Femur (tissue), 1 donor: ENCODE data around the gene KRT85.
A peak's percentile ranks its signal among the peaks of the same experiment; 100 is the strongest.

Source experiments
- DNase-seq: peaks from one replicate; pipeline ENCODE4 v3.0.0-alpha.2; 2017

KRT85 gene

DNA sequence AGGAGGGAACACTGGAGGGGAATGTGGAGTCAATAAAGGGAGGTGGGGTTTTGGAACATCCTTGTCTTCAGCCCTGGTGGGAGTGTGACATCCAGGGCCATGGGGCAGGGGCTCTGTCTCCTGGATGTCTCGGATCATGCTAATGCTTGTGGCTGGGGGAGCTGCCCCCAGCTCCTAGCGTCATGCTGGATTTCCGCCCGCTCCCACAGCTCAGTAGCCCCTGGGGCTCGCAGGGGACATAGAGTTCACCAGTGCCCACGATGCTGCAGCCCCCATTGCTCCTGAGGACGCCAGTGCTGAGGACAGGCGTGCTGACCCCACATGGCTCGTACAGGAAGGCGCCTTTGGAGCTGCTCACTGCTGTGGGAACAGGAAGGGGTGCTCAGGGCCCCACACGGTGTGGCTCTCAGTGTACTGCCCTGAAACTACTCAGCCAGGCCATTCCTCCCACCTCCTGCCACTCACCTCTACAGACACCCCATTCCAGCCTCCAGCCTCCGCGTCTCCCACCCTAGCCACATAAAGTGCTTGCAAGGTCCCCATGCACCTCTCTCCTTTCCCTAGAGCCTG lies 27.6 kb upstream of the KRT85 start:
- no peak for DNase-seq

DNA sequence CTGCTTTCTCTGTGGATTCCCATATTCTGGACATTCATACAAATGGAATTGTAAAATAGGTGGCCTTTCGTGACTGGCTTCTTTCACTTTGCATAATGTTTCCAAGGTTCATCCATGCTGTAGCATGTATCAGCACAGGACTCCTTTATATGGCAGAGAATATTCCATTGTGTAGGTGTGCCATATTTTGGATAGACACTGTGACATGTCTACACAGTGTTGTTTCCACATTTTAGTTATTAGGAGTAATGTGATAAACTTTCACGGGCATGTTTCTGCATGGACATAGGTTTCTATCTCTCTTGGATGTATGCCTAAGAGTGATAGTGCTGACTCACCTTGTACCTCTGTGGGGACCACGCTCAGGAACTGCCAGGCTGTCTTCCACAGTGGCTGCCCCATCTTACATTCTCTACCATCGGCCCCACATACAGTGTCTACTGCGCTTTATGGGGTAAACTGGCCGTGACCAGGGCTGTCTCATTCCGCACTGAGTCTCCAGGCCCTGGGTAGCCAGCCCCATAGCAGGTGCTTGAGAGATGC lies 25.3 kb upstream of the KRT85 start:
- DNase-seq = no peak

DNA sequence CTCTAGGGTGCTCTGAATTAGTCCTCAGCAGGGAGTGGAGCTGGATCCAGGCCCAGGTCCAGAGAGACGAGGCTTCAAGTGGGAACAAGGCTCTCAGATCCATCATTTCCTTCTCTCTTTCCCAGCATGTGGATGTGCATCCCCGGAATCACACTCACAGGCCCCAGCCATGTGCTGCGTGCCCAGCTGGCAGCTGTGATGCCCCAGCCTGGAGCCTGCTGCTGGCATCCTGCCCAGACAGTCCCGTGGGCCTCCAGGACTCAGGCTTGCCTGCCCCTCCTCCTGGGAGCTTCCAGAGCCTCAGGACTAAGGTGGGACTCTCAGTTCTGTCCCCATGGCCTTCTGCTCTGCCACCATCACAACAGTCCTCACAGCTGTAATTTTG lies 24.3 kb upstream of the KRT85 start:
- DNase-seq = peak; percentile 52

DNA sequence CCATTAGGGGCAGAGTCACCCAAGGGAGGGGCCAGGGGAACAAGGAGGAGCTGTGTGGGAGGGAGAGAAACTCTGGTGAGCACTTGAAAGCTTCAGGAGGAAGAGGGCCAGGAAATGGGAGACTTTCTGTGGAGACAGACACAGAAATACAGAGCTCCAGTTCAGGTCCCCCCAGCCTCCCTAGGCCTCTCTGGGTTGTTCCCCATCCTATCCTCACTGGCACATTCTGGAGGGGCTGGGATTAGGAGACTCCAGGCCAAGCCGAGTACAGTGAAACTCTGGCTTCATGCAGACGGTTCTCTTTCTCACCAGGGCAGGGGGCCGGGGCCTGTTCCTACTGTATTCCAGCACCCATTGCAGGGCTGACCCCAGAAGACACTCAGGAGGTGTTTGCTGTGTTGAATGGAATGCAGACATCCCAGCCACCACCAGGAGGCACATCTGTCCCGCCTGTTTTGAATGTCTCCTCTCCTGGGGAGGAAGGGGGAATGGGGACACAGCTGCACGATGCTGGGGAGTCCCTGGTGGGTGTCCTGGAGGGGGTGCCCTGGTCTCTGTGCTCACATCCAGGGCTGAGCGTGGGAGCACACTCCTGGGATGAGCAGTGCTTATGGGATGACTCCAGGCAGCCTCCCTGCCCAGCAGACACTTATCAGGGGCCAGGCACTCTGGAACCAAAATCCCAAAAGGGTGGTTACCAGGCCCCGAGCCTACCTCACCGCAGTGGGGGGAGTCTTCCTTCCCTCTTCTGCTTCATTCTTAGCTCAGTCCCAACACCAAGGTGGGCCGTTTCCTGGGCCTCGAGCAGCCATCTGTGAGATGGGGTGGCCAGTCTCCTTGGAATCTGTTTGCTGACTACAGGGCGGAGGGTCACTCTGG lies 23.7 kb upstream of the KRT85 start:
- DNase-seq = no peak

DNA sequence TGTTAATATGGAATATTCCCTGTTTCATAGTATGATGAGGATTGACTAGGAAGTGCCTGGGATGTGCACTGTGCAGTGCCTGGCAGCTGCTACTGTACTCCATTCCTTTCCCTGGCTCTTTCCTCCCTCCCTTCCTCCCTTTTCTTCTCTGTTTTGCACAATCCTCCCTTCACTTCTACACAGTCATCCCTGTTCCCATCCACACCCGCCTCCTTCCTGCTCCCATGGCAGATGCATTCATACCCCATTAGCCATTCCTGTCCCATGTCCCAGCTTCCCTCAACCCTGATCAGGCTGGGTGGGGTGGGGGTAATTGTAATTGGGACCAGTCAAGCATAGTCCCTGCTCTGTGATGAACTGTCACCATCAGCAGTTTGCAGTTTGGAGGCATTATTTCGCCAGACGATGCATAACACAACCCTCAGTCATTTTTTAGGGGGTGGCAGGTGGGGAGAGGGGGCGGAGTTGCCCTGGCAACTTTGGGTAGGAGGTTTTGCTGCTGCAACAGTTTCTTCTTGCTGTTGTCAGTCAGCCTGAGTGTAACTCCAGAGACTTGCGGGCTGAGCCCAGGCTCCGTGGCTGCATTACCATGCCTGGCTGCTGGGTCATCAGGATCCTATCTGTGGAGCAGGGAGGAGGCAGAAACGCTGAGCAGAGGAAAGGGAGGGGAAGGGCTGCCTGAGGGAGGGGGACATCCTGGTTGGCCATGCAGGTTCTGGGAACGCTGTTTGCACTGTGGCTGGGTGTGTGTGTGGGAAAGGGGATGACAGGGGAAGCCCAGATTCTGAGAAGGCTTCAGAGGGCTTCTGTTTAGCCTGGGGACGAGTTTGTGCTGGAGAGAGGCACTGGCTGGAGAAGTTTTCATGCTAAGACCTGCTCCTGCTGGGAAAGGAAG lies 22.3 kb upstream of the KRT85 start:
- DNase-seq = no peak

DNA sequence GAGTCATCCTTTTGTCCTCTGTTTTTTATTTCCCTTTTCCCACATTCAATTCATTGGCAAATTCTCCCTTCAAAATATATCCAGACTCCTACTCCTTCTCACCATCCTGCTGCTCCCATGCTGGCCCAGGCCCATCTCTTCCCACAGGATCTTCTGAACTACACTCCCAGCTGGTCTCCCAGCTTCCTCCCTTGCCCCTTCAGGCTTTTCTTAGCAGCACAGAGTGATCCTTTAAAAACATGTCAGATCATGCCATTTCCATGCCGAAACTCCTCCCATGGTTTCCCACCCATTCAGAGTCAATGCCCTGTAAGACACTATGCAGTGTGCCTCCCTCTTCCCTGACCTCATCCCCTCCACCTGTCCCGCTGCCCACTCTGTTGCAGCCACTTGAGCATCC lies 20.6 kb upstream of the KRT85 start:
- DNase-seq = no peak

DNA sequence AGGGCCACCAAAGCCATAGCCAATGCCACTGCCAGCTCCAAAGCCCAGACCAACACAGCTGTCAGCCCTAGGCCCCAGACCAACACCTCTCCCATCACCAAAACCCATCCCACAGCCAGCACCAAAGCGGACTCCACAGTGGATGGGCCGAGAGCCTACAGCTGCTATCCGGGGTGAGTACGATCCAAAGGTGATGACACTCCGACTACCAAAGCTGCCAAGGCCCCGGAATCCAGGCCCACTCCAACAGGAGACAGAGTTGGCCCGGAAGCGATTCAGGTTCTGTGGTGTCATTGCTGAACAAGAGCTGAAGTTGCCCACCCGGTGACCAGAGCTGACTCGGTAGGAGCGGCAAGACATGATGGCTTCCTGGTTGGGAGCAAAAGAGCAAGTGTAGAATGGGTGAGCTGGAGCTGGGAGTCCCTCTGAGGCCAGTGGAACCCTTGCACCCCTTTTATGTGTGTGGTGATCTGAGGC lies 18.0 kb upstream of the KRT85 start, which contains the start of gene KRT84:
TSS of gene KRT84 (minus strand) at position 427 of the 477 bp plus-strand sequence. CDS start at position 360, 67 bp downstream.
- no peak for DNase-seq

DNA sequence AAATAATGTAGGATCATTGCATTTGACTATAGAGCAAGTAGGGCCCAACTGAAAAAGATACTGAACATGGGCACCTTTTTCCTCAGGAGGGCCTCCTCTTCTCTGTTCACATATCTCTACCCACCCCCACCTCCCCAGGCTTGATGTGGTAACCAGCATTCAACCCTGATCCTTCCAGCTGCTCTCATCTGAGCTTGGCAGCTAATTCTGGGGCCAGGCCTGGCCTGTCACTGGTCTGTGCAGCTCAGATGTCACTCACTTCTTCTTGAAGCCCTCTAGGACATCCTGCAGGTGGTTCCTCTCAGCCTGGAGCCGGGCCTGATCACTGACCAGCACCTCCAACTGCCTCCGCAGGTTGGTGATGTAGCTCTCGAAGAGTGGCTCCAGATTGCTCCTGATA lies 16.1 kb upstream of the KRT85 start:
- no peak for DNase-seq

DNA sequence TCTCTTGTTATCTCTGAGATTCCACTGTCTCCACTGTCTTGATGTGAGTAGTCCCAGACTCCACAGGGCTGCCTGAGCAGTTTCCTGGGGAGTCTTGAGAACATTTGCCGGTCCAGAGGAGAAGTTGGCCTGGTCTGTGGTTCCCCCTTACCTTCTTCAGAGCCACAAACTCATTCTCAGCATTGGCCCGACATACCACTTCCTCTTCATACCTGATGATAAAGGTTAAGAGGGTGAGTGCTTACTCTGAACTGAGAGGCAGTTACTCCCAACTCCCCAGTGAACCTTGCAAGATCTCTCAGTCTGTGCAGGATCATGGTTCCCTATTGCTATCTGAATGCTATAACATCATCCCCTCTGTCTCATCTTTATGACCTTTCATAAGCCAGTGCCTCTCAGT lies 15.6 kb upstream of the KRT85 start:
- DNase-seq = no peak

DNA sequence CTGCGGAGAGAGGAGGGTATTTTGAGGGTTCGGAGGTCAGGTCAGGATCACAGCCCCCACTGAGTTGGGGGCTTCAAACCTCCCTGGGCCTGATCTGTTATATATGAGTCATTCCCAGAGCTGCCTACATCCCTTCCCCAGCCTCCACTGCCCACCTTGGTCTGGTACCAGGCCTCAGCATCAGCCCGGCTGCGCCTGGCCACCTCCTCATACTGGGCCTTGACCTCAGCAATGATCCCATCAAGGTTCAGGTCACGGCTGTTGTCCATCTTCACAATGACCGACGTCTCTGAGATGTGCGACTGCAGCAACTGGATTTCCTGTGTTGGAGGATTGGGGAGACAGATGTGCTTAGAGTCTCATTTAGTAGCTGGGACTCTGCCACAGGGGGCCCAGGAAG lies 13.9 kb upstream of the KRT85 start:
- DNase-seq = no peak

DNA sequence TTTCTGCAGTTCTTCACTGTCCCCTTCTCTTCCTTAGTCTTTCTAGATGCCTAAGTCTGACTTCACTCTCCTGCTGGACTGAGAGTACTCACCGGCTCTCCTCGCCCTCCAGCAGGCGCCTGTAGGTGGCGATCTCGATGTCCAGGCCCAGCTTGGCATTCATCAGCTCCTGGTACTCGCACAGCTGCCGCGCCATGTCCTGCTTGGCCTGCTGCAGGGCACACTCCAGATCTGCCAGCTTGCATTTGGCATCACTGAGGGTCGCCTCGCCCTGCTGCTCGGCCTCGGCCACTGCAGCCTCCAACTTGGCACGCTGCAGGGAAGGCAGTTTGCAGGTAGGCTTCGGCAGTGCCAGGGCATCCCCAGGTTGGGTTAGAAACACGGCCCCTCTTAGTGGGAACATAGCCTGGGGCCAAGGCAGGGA lies 13.0 kb upstream of the KRT85 start:
- no peak for DNase-seq

DNA sequence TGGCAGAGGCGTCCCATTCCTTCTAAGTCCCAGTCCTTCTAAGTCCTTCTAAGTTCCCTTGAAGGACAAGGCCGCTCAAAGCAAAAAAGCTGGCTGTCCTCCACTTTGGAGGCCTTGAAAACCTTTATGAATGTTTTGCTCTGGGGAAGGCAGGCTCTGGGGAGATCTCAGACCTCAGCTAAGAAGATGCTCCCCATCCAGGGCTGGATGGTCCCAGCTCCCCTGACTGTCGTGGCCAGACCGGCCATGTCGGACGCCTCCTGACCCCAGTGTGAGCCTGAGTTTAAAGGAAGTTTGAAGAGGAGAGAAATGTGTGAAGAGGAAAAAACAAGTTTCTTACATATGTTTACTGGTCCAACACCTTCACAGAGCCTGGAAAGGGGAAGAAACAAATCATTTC lies 12.3 kb upstream of the KRT85 start:
- DNase-seq = no peak

DNA sequence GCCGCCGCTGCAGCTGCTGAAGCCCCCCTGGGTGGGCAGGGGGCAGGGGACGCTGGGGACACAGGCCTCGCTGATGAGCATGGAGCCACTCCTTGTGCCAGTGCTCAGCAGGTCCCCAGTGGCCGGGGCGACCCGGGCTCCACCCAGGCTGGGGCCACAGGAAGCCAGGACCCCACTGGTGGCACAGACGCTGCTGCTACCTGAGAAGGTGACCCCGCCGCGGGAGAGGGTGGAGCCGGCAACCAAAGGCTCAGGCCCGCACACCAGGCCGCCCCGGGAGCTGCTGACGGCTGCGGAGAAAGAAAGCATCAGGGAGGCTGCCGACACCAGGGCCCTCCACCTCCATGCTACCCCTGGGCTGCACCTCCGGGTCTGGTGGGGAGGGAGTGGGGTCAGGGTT lies 10.8 kb upstream of the KRT85 start:
- no peak for DNase-seq

DNA sequence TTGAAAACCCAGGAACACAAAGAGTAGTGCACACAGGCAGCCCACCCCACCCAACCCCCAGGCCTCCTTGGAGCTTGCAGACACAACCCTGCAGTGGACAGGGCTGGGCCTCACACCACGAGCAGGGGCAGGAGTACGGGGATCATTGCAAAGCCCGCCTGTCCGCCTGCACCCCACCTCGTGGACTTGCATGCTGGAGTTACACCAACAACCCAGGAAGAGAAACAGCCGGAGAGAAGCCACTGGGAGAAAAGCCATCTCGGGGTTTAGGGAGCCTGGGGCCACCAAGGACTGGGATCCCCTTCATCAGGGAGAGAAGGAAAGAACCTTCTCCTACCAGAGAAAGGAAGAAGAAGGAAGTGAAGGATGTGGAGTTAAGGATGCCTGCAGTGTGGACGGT lies 10.0 kb upstream of the KRT85 start:
- DNase-seq = no peak

DNA sequence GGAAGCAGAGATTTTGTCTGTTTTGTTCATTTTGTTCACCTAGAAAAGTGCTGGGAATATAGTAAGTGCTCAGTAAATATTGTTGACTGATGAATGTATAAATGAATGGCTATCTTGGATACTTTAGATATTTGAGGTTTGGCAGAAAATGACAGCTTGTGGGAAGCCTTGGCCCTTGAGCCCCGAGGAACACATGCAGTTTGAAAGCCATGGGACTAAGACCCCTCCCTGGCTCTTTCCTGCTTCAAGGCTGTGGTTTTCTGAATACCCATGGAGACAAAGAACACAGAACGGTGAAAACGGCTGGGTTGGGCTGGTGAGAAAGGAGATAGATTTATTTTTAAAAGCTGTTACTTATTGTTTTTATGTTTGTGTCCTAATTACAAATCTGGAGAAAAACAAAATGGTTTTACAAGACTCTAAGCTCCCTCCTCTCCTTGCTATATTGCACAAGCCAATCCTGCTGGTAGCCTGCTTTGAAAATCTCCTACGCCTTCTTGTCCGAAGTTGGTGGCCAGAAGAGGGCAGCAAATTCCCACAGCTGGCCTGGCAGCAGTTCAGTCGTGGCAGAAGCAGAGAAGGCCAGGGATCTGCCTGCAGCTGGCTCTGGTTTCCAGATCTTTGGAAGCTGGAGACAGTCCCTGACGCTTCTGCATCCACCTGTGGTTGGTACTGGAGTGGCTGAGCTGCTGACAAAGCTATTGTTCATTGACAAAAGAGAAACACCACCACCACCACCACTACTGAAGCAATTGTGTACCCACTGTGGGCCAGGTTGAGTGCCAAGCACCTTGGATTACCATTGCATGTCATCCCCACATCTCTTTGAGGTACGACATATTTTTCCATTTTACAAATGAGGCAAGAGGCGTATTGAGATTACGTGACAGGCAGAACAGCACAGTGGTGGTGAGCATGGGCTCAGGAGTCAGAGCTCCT lies 5.2 kb upstream of the KRT85 start:
- DNase-seq = peak; percentile 90

DNA sequence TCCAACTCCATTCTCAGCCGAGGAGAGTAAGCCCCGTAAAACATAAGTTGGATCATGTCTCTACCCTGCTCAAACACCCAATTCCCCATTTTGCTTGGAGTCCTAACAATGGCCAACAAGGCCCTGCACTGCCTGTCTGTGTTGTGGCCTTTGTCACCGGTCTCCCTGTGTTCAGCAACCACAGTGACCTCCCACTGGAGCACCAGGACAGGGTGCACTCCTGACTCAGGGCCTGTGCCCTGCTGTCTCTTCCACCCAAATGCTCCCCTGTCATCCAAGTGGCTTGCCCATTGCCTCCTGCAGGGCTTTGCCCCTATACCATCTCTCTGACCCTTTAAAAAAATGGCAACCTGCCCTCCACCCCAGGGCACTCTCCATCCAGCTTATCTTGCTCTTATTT lies 4.4 kb upstream of the KRT85 start:
- no peak for DNase-seq

DNA sequence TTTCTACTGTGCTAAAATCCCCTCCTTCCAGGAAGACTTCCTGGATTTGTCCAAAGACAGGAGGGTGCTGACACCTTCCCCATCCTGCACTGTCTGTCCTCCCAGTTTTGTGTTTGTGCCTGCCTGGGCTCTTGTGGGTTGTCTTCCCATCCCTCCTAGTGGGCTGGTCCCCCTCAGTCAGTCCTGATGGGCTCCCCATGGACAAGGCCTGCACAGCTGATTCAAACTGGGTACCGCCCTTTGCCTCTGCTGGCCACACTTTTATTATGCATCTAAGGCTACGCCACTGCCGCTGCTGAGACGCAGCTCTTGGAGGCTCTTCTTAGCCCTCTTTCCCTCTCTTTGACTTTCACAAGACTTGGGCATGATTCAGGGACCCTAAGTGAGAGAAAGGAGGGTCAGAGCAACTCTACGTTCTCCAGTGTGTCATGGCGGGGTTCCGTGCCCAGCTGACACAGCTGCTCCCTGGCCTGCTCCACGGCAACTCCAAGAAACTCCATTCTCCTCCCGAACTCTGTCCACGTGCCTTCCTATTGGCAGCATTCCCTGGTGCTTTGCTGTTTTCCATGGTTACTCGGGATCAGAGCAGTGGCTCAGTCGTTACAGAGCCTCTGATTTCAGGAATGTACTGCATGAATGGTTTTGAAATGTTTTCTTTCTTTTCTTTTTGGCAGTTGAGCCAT lies 3.8 kb upstream of the KRT85 start:
- DNase-seq = peak; percentile 87

DNA sequence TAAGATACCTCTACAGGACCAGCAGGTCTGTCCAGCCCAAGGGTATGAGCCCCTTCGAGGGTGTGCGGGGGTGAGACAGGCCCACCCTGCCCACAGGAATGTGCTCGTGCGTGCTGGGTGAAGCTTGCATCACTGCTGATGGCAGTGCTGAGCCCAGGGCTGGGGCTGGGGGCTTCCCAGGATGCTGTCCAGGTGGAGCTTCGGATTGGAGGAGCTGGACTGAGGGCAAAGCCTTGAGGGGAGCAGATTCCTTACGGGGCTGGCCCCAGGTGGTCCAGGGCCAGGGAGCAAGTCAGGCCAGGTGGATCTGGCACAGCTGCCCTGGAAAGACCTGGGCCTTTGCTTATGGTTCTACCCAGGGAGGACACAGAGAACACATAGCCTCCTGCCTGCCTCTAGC lies 2.5 kb upstream of the KRT85 start:
- DNase-seq = no peak

DNA sequence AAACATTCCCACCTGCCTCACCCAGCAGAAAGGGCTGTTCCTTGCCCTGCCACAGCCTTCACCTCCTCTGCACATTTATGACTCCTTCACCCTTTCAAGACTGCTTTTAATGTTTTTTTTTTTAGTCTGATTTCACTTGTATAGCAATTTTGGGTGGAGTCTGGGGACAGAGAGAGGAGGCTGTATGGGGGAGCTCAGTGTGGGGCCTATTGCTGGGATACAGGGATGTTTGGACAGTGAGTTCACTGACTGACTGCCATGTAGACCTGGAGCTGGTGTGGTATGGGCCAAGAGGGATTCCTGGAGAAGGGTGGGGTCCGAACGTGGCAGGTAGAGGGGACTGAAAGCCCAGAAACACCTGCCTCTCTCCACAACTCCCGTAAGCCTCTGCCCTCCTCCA lies 1.9 kb upstream of the KRT85 start:
- no peak for DNase-seq

DNA sequence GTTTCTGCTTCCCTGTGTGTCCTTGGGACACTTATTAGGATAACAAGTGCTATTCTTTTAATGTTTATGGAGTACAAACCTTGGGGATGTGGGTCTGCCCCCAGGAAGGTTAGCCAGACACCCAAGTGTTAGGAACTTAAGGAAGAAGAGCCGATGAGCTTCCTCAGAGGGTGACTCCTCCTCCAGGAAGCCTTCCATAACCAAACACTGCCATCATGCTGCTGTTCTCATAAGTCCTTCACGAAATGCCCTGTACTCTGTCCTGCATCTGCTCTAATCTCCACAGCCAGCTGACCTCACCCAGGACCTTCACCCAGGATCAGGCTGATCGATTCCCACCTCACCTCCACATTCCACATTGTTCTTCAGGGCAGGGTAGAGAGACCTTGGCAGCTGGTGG lies 1.2 kb upstream of the KRT85 start:
- no peak for DNase-seq

DNA sequence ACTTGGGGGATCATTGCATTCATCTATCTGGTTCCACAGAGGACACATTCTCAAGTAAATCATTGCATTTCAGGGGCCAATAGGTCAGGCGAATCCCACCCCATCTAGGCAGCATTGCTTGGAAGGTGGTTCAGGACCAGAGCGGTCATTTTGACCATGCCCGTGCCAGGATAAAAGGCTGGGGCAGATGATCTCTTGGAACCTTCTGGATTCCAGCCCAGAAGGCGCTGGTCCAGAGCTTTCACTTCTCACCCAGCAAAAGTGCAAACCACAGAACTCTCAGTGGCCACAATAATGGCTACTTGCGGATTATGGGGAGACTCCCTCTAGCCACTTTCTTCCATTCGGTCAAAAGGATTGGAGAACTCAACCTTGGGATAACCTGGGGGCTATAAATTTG lies 595 bp upstream of the KRT85 start:
- no peak for DNase-seq
